A549 (cell line): ENCODE results near the gene ZC3H18. TPM values are rescaled to one million over a fixed set of nuclear protein-coding genes. Genes with fewer than 3 reads are reported as not detected.
A peak's percentile ranks its signal among the peaks of the same experiment; 100 is the strongest.

ENCODE experiments used
- ATAC-seq, 2 experiments: fragments of 200-7000 bp in 1 of 2; fragments of >200 bp in 1 of 2; cut with Nextera tagmentation in 1 of 2; cut with Tn5 transposase in 1 of 2; 3 replicates each; pipeline versions ENCODE4 v1.8.0 to v1.9.1; 2018 to 2020; ENCODE audit warnings: mild to moderate bottlenecking in 1 of 2, moderate library complexity in 1 of 2
- CTCF ChIA-PET: fragments of 300-600 bp; sonication (Branson Sonifier 250); formaldehyde crosslinking; extraction: SDS; loops from one replicate; lab custom pipeline; 2021; ENCODE audit warnings: antibody characterized with exemption, inconsistent platforms; lab: Yijun Ruan, JAX
- POLR2A ChIA-PET: fragments of 350-600 bp; formaldehyde crosslinking; extraction: SDS; loops from one replicate; lab custom pipeline; 2021; ENCODE audit warnings: antibody characterized with exemption, inconsistent platforms; lab: Yijun Ruan, JAX
- DNase-seq, 2 experiments: peaks; one replicate each; pipeline versions ENCODE4 v3.0.0 to v3.0.0-alpha.2; 2011 to 2016; ENCODE audit warnings: low read depth in 1 of 2, low spot score in 1 of 2
- FAIRE-seq: peaks from 2 replicates; lab custom pipeline; 2011; peaks lifted over from hg19 to GRCh38; lab: Jason Lieb, UNC
- H3K27ac ChIP-seq, 2 experiments: fragments of >200 bp; sonication (Bioruptor Twin); formaldehyde crosslinking; 3 replicates each; pipeline ENCODE4 v1.5.1; 2016 to 2017
- H3K4me1 ChIP-seq: fragments of >200 bp; sonication (Bioruptor Twin); formaldehyde crosslinking; 3 replicates; pipeline ENCODE4 v1.6.1; 2016
- H3K4me2 ChIP-seq: fragments of >200 bp; sonication (Bioruptor Twin); formaldehyde crosslinking; 3 replicates; pipeline ENCODE4 v1.6.1; 2016
- H3K4me3 ChIP-seq: fragments of >200 bp; sonication (Bioruptor Twin); formaldehyde crosslinking; 3 replicates; pipeline ENCODE4 v1.5.1; 2016
- H3K9me3 ChIP-seq: fragments of >200 bp; sonication (Bioruptor Twin); formaldehyde crosslinking; 3 replicates; pipeline ENCODE4 v1.6.1; 2016
- ATOH8 ChIP-seq: fragments of 250-450 bp; sonication (Bioruptor Pico); IDR thresholded peaks from 2 replicates; pipeline ENCODE4 v1.5.0; 2020; ENCODE audit warnings: low read depth, mild to moderate bottlenecking, moderate library complexity
- BHLHE40 ChIP-seq: IDR thresholded peaks from 2 replicates; pipeline ENCODE4 v1.6.1; 2012; ENCODE audit warnings: low read depth, low read length, inconsistent platforms
- CBX2 ChIP-seq: fragments of 200-600 bp; sonication (generic); IDR thresholded peaks from 2 replicates; pipeline ENCODE4 v1.6.1; 2016; ENCODE audit warnings: low read depth, mild to moderate bottlenecking, borderline replicate concordance
- CTCF ChIP-seq: fragments of >200 bp; sonication (Bioruptor Twin); formaldehyde crosslinking; IDR thresholded peaks from 3 replicates; pipeline ENCODE4 v1.5.1; 2016
- E2F6 ChIP-seq: IDR thresholded peaks from 2 replicates; pipeline ENCODE4 v1.6.1; 2012; ENCODE audit warnings: low read depth, borderline replicate concordance
- ELK1 ChIP-seq: fragments of 150-350 bp; IDR thresholded peaks from 2 replicates; pipeline ENCODE4 v1.6.1; 2014; ENCODE audit warnings: low read depth, mild to moderate bottlenecking, low read length
- JUNB ChIP-seq: fragments of >200 bp; sonication (Bioruptor Twin); formaldehyde crosslinking; IDR thresholded peaks from 2 replicates; pipeline ENCODE4 v1.6.1; 2016
- KDM1A ChIP-seq: fragments of 200-600 bp; sonication (generic); IDR thresholded peaks from 2 replicates; pipeline ENCODE4 v1.6.1; 2016; ENCODE audit warnings: low read depth, mild to moderate bottlenecking
- MAX ChIP-seq: IDR thresholded peaks from 2 replicates; pipeline ENCODE4 v1.6.1; 2012
- MAZ ChIP-seq: fragments of 150-350 bp; IDR thresholded peaks from 2 replicates; pipeline ENCODE4 v1.6.1; 2014; ENCODE audit warnings: antibody characterized with exemption, low read depth, low read length, borderline replicate concordance
- POLR2A ChIP-seq: IDR thresholded peaks from 2 replicates; pipeline ENCODE4 v1.6.1; 2012; ENCODE audit warnings: mild to moderate bottlenecking, low read length
- POLR2AphosphoS2 ChIP-seq: conservative IDR thresholded peaks from 2 replicates; pipeline ENCODE4 v1.6.1; 2012; ENCODE audit warnings: low read length, improper control_type of control experiment, inconsistent platforms
- RAD21 ChIP-seq, 2 experiments: fragments of >200 bp in 1 of 2; sonication (Bioruptor Twin) in 1 of 2; formaldehyde crosslinking in 1 of 2; IDR thresholded peaks in 1 of 2; conservative IDR thresholded peaks in 1 of 2; 2 replicates in 1 of 2; 3 replicates in 1 of 2; pipeline ENCODE4 v1.6.1; 2012 to 2018; ENCODE audit warnings: inconsistent platforms in 1 of 2
- SMC3 ChIP-seq: fragments of >200 bp; sonication (Bioruptor Twin); formaldehyde crosslinking; IDR thresholded peaks from 3 replicates; pipeline ENCODE4 v1.6.1; 2018; ENCODE audit warnings: inconsistent platforms
- TFCP2L1 ChIP-seq: fragments of 250-450 bp; sonication (Bioruptor Pico); IDR thresholded peaks from 2 replicates; pipeline ENCODE4 v1.5.0; 2021; ENCODE audit warnings: mild to moderate bottlenecking
- TP53 ChIP-seq: fragments of 250-450 bp; sonication (Bioruptor Pico); IDR thresholded peaks from 2 replicates; pipeline ENCODE4 v1.5.0; 2021; ENCODE audit warnings: mild to moderate bottlenecking, moderate library complexity
- USF2 ChIP-seq: fragments of 450-650 bp; IDR thresholded peaks from 2 replicates; pipeline ENCODE4 v1.6.1; 2014; ENCODE audit warnings: antibody characterized with exemption
- ZC3H11A ChIP-seq: fragments of 450-650 bp; IDR thresholded peaks from 2 replicates; pipeline ENCODE4 v1.6.1; 2014; ENCODE audit warnings: antibody characterized with exemption, mild to moderate bottlenecking
- ZFP36 ChIP-seq: fragments of 450-650 bp; IDR thresholded peaks from 2 replicates; pipeline ENCODE4 v1.6.1; 2014; ENCODE audit warnings: borderline replicate concordance; ENCODE audit not compliant: partially characterized antibody
- ZNF302 ChIP-seq: fragments of 250-450 bp; sonication (Bioruptor Pico); IDR thresholded peaks from 2 replicates; pipeline ENCODE4 v1.9.0; 2021; ENCODE audit warnings: inconsistent platforms, mild to moderate bottlenecking, moderate library complexity
- WGBS: methylation state at CpG from one replicate; pipeline ENCODE4 v1.1.6; 2017; ENCODE audit errors: missing lambda C conversion rate; 5-methylcytosine and 5-hydroxymethylcytosine counted together
- polyA plus RNA-seq, 4 experiments: library from polyadenylated mRNA; depleted of rRNA in 3 of 4; stranded (reverse); fragments of >200 nt; fragmentation: RNase III in 1 of 4; extraction: RNeasy Plus Mini Kit Qiagen cat#74134 plus additional on column Dnase treatment in 1 of 4; gene quantifications; 2 replicates in 3 of 4; 3 replicates in 1 of 4; pipeline ENCODE4 v1.2.3, GENCODE V29; 2011 to 2017
- TF ChIP-seq, protein P1 (sequence below): fragments of 250-450 bp; sonication (Bioruptor Pico); IDR thresholded peaks from 2 replicates; pipeline ENCODE4 v1.5.0; 2021; ENCODE audit warnings: mild to moderate bottlenecking, moderate library complexity, borderline replicate concordance

The ZC3H18 gene
- polyA plus RNA-seq, 2 of the 4 experiments (the other 2 are of a cell fraction): 21.1 to 48.2 TPM

GRCh38 chr16:88561485-88562359 lies 8.5 kb upstream of the ZC3H18 start:
- ChIA-PET POLR2A (interaction anchor here (1.5 kb wide), 1 partner anchor 8 kb away, joined by 5 read pairs; the partner anchor contains the start of gene ZC3H18), CTCF (interaction anchor here (0.5 to 3.5 kb wide), 29 partner anchors 9 to 651 kb away, joined by 3 to 21 read pairs (median 3); partner anchors contain the start of genes ZC3H18 and ZFPM1)
- H3K4me3 ChIP-seq: 0 out of 3 replicates have a peak overlapping the region, but pooled peaks have one; percentile 10

GRCh38 chr16:88566158-88566557 lies 4.0 kb upstream of the ZC3H18 start:
- WGBS: 72% methylated on average over 6 of the region's 6 CpGs
- H3K4me2 ChIP-seq: no peak overlapping the region
- ATAC-seq (no peak), FAIRE-seq (no peak), DNase-seq (no peak)
- H3K9me3 ChIP-seq: no peaks in the 10 kb centered on the region
- ChIA-PET POLR2A (no interaction called here), CTCF (interaction anchor here (1.0 kb wide), 1 partner anchor 10 kb away, joined by 3 read pairs; no protein-coding TSS in a partner anchor)
- H3K27ac ChIP-seq: no peak overlapping the region
- peaks cover 11% of the 10 kb centered on the region for H3K4me1 ChIP-seq
- H3K4me3 ChIP-seq: no peak overlapping the region
- TF ChIP-seq JUNB: no peak
- TF ChIP-seq RAD21 (conservative IDR thresholded peaks at IDR 0.05 in 1 of 2, IDR thresholded peaks at IDR 0.05 in 1 of 2): no peak
- no peak for TF ChIP-seq ELK1
- TF ChIP-seq CTCF: no peak
- TF ChIP-seq USF2: no peak
- TF ChIP-seq CBX2: no peak
- TF ChIP-seq E2F6: no peak

More at GRCh38 chr16:88561485-88562359, 8.5 kb upstream of the ZC3H18 start:
- Histone ChIP-seq H3K9me3 (no peaks in the 10 kb centered on the region), H3K4me2 (peak overlapping the region; percentile 80), H3K27ac (peak overlapping the region; percentile 15 to 65; a peak in 3 of 6 replicates), H3K4me1 (peaks cover 10% of the 10 kb centered on the region; the same call in 2 of the 3 replicates)
- WGBS: 16% methylated on average over 21 of the region's 24 CpGs
- no peak for TF ChIP-seq BHLHE40
- peak; percentile 48 for TF ChIP-seq CTCF
- no peak for TF ChIP-seq ZC3H11A
- no peak for TF ChIP-seq POLR2A
- TF ChIP-seq, protein P1, sequence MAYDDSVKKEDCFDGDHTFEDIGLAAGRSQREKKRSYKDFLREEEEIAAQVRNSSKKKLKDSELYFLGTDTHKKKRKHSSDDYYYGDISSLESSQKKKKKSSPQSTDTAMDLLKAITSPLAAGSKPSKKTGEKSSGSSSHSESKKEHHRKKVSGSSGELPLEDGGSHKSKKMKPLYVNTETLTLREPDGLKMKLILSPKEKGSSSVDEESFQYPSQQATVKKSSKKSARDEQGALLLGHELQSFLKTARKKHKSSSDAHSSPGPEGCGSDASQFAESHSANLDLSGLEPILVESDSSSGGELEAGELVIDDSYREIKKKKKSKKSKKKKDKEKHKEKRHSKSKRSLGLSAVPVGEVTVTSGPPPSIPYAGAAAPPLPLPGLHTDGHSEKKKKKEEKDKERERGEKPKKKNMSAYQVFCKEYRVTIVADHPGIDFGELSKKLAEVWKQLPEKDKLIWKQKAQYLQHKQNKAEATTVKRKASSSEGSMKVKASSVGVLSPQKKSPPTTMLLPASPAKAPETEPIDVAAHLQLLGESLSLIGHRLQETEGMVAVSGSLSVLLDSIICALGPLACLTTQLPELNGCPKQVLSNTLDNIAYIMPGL: no peak
- peak; percentile 67 to 81 for TF ChIP-seq RAD21 (conservative IDR thresholded peaks at IDR 0.05 in 1 of 2, IDR thresholded peaks at IDR 0.05 in 1 of 2)
- no peak for TF ChIP-seq ATOH8 (CRISPR knock-in tag)
- TF ChIP-seq MAZ: peak; percentile 80; the same call in 1 of the 2 replicates
- no peak for TF ChIP-seq POLR2AphosphoS2
- no peak for TF ChIP-seq KDM1A
- no peak for TF ChIP-seq ZFP36
- no peak for TF ChIP-seq TFCP2L1
- 0 out of 2 replicates have a peak, but pooled peaks have one; percentile 23 for TF ChIP-seq TP53 (CRISPR knock-in tag)
- TF ChIP-seq MAX: no peak
- TF ChIP-seq ZNF302 (CRISPR knock-in tag): no peak
- peak; percentile 51; the same call in 2 of the 3 replicates for TF ChIP-seq SMC3
- no peak for FAIRE-seq
- peak; percentile 57 to 63 for DNase-seq
- ATAC-seq: peak; percentile 22 to 52; a peak in 5 of 6 replicates
